GM12878 (cell line): ENCODE measurements around the gene UNC119. TPM values are rescaled to one million over a fixed set of nuclear protein-coding genes. Genes with fewer than 3 reads are reported as not detected.
A peak's percentile ranks its signal among the peaks of the same experiment; 100 is the strongest.

ENCODE experiments used
- ATAC-seq: fragments of 200-7000 bp; cut with Tn5 transposase; 3 replicates; pipeline ENCODE4 v1.9.1; 2020; ENCODE audit warnings: mild to moderate bottlenecking, moderate library complexity
- BruUV-seq: library from RNA; stranded (reverse); fragments of 400-500 nt; replicated peaks from 2 replicates; lab custom pipeline; 2021; lab: Mats Ljungman, UMichigan
- CTCF ChIA-PET: fragments of 300-600 bp; sonication (Branson Sonifier 250); formaldehyde crosslinking; extraction: SDS; loops from one replicate; lab custom pipeline; 2021; ENCODE audit warnings: inconsistent platforms; lab: Yijun Ruan, JAX
- POLR2A ChIA-PET: fragments of 350-600 bp; formaldehyde crosslinking; extraction: SDS; loops from one replicate; lab custom pipeline; 2021; ENCODE audit warnings: inconsistent platforms; lab: Charles Lee
- RAD21 ChIA-PET: fragments of 300-600 bp; sonication (Branson Sonifier 250); formaldehyde crosslinking; loops from one replicate; lab custom pipeline; 2023; ENCODE audit warnings: antibody characterized with exemption; ENCODE audit not compliant: unreplicated experiment; lab: Charles Lee
- SMC1A ChIA-PET: fragments of 300-600 bp; sonication (Branson Sonifier 250); formaldehyde crosslinking; loops from one replicate; lab custom pipeline; 2023; ENCODE audit not compliant: unreplicated experiment, uncharacterized antibody; lab: Charles Lee
- DNase-seq: peaks from one replicate; pipeline ENCODE4 v3.0.0-alpha.2; 2011; ENCODE audit warnings: low read depth, low spot score
- FAIRE-seq: peaks from 3 replicates; lab custom pipeline; 2011; peaks lifted over from hg19 to GRCh38; lab: Jason Lieb, UNC
- H2AFZ ChIP-seq: 2 replicates; pipeline ENCODE4 v1.6.0; 2011; ENCODE audit warnings: low read depth, low read length, control low read depth; ENCODE audit not compliant: control insufficient read depth
- H3K27ac ChIP-seq: 2 replicates; pipeline ENCODE4 v1.5.1; 2011; ENCODE audit warnings: control low read depth; ENCODE audit not compliant: control insufficient read depth, insufficient read depth
- H3K27me3 ChIP-seq, 2 experiments: replicated peaks in 1 of 2; 2 replicates each; pipeline versions ENCODE4 v1.6.0 to v1.6.1; 2011; ENCODE audit warnings: low read length in 1 of 2; ENCODE audit not compliant: control insufficient read depth in 2 of 2, insufficient read depth in 2 of 2
- H3K36me3 ChIP-seq, 2 experiments: 2 replicates each; pipeline ENCODE4 v1.5.1; 2011; ENCODE audit warnings: low read length in 1 of 2; ENCODE audit not compliant: control insufficient read depth in 2 of 2, insufficient read depth in 2 of 2
- H3K4me1 ChIP-seq: 2 replicates; pipeline ENCODE4 v1.6.1; 2011; ENCODE audit warnings: mild to moderate bottlenecking, low read length, moderate library complexity, mixed read lengths; ENCODE audit not compliant: control insufficient read depth, insufficient read depth
- H3K4me2 ChIP-seq: 2 replicates; pipeline ENCODE4 v1.6.0; 2011; ENCODE audit warnings: control low read depth; ENCODE audit not compliant: control insufficient read depth, insufficient read depth
- H3K4me3 ChIP-seq: fragments of 200-600 bp; sonication (generic); 2 replicates; pipeline ENCODE4 v1.5.1; 2016
- H3K79me2 ChIP-seq: 2 replicates; pipeline ENCODE4 v1.6.0; 2011; ENCODE audit warnings: low read length; ENCODE audit not compliant: control insufficient read depth, insufficient read depth
- H3K9ac ChIP-seq: 2 replicates; pipeline ENCODE4 v1.8.0; 2011; ENCODE audit warnings: low read length, control low read depth, mixed read lengths; ENCODE audit not compliant: control insufficient read depth, insufficient read depth
- H3K9me3 ChIP-seq: replicated peaks from 3 replicates; pipeline ENCODE4 v1.5.1; 2011; ENCODE audit warnings: mild to moderate bottlenecking, low read length; ENCODE audit not compliant: control insufficient read depth, insufficient read depth
- H4K20me1 ChIP-seq: 2 replicates; pipeline ENCODE4 v1.6.0; 2011; ENCODE audit not compliant: control insufficient read depth, insufficient read depth
- IKZF1 ChIP-seq: fragments of 450-650 bp; conservative IDR thresholded peaks from 2 replicates; pipeline ENCODE4 v1.6.1; 2017; ENCODE audit warnings: antibody characterized with exemption, mild to moderate bottlenecking
- RCOR1 ChIP-seq: conservative IDR thresholded peaks from 2 replicates; pipeline ENCODE4 v1.6.1; 2012; ENCODE audit warnings: low read depth, low read length, improper control_type of control experiment
- TCF3 ChIP-seq: IDR thresholded peaks from 2 replicates; pipeline ENCODE4 v1.6.1; 2012; ENCODE audit warnings: low read depth, mild to moderate bottlenecking, low read length, borderline replicate concordance; ENCODE audit not compliant: insufficient read depth
- WGBS: methylation state at CpG from one replicate; pipeline ENCODE4 v1.1.6; 2016; ENCODE audit warnings: low lambda C conversion rate; ENCODE audit not compliant: insufficient replicate concordance, insufficient coverage; ENCODE audit errors: missing lambda C conversion rate; 5-methylcytosine and 5-hydroxymethylcytosine counted together
- in situ Hi-C: fragments of 300-500 bp; cut with MboI; formaldehyde crosslinking; loops from 9 replicates; pipeline ENCODE4 v1.14.3; 2018; ENCODE audit warnings: mixed read lengths
- intact Hi-C: fragments of 100-400 bp; cut with micrococcal nuclease; formaldehyde crosslinking; loops from one replicate; pipeline ENCODE4 v1.14.2; 2022; ENCODE audit not compliant: unreplicated experiment
- polyA plus RNA-seq, 11 experiments: library from polyadenylated mRNA; depleted of rRNA in 4 of 11; unstranded in 6 of 11; stranded (reverse) in 5 of 11; fragments of >200 nt; fragmentation: Nextera tagmentation in 4 of 11; fragmentation: Illumina TruSeq in 1 of 11; extraction: Ambion mirVana in 4 of 11; extraction: Trizol in 1 of 11; gene quantifications; 1 replicate in 1 of 11; 2 replicates in 10 of 11; pipeline versions ENCODE4 v1.2.1 to v1.2.3, GENCODE V29; 2011 to 2016; ENCODE audit warnings: inconsistent platforms in 2 of 11, missing spikeins in 2 of 11, low read depth in 1 of 11
- total RNA-seq, 4 experiments: library from RNA; depleted of rRNA in 3 of 4; stranded (reverse); fragments of >200 nt in 3 of 4; fragmentation: Illumina TruSeq in 1 of 4; extraction: Trizol in 1 of 4; gene quantifications; 2 replicates each; pipeline versions ENCODE4 v1.2.1 to v1.2.3, GENCODE V29; 2013 to 2021
- TF ChIP-seq, protein P1 (sequence below), 3 experiments: IDR thresholded peaks in 2 of 3; conservative IDR thresholded peaks in 1 of 3; 2 replicates each; pipeline ENCODE4 v1.5.1; 2011; ENCODE audit warnings: low read depth in 3 of 3, low read length in 3 of 3, mild to moderate bottlenecking in 3 of 3, control low read depth in 2 of 3, moderate library complexity in 2 of 3, inconsistent platforms in 1 of 3, mixed read lengths in 1 of 3; ENCODE audit not compliant: control insufficient read depth in 2 of 3, insufficient read depth in 1 of 3; ENCODE audit errors: extremely low read depth in 1 of 3

The UNC119 gene
- total and polyA plus RNA-seq, 10 of the 15 experiments (the other 5 are each of a cell fraction or from before 2014, with no cell fraction given) = 2.7 to 436 (median 57.8) TPM

DNA sequence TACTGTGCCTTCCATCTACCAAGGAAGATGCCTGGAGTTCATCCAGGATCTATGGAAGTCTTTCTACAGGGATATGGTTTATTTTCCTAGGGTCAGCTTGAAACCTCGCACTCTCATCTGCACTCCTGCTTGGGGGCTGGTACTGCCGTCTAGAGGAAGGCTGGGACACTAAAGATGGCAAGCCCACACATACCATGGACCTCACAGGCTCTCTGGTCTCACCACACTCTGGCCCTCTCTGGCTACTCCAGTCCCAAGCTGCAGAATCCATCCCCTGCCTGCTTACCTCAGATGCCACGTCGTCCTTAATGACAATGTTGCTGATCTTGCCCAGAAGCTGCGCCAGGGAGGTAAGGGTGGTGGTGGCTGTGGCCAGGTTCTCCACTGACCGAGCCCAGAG, 2.1 kb upstream of the UNC119 start:
- peaks cover 12% of the 10 kb centered on the region for H3K4me1 ChIP-seq
- POLR2A ChIA-PET = interaction anchor here (1.5 to 9.1 kb wide), 2 partner anchors 15 to 22 kb away, joined by 3 to 148 read pairs; partner anchors contain the start of genes ALDOC and PIGS
- SMC1A ChIA-PET = interaction anchor here (0.7 to 1.0 kb wide), 2 partner anchors 16 to 54 kb away, joined by 3 read pairs; partner anchors contain the start of gene PIGS
- in situ Hi-C loops (loop anchor here (25.0 kb wide), 1 partner anchor 1067 kb away; no protein-coding TSS in a partner anchor), intact Hi-C loops (loop anchor here (10.0 kb wide), 1 partner anchor 160 kb away; the partner anchor contains the start of genes PROCA1, RAB34 and RPL23A)
- RAD21 ChIA-PET = interaction anchor here (8.3 kb wide), 1 partner anchor 15 kb away, joined by 102 read pairs; the partner anchor contains the start of gene PIGS
- CTCF ChIA-PET = interaction anchor here (0.6 to 0.7 kb wide), 2 partner anchors 11 to 14 kb away, joined by 3 to 4 read pairs; no protein-coding TSS in a partner anchor
- H3K4me3 ChIP-seq = no peak overlapping the region
- BruUV-seq = no TSS peak
- TF ChIP-seq, protein P1, sequence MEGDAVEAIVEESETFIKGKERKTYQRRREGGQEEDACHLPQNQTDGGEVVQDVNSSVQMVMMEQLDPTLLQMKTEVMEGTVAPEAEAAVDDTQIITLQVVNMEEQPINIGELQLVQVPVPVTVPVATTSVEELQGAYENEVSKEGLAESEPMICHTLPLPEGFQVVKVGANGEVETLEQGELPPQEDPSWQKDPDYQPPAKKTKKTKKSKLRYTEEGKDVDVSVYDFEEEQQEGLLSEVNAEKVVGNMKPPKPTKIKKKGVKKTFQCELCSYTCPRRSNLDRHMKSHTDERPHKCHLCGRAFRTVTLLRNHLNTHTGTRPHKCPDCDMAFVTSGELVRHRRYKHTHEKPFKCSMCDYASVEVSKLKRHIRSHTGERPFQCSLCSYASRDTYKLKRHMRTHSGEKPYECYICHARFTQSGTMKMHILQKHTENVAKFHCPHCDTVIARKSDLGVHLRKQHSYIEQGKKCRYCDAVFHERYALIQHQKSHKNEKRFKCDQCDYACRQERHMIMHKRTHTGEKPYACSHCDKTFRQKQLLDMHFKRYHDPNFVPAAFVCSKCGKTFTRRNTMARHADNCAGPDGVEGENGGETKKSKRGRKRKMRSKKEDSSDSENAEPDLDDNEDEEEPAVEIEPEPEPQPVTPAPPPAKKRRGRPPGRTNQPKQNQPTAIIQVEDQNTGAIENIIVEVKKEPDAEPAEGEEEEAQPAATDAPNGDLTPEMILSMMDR (IDR thresholded peaks at IDR 0.05 in 2 of 3, conservative IDR thresholded peaks at IDR 0.05 in 1 of 3; ENCODE audit: control insufficient read depth in 2 of 3, extremely low read depth in 1 of 3, insufficient read depth in 1 of 3, low read depth in 3 of 3, low read length in 3 of 3) = peak in 2 of 3 experiments; percentile 30 to 32; a peak in 4 of 6 replicates
- TF ChIP-seq TCF3 (no peak), IKZF1 (no peak), RCOR1 (no peak)
- DNase-seq (no peak), ATAC-seq (no peak), FAIRE-seq (no peak)
- no peak overlapping the region for H3K9ac ChIP-seq
- no peaks in the 10 kb centered on the region for H3K9me3 ChIP-seq
- 83% methylated on average over 6 of the region's 6 CpGs for WGBS
- H3K27me3 ChIP-seq = no peaks in the 10 kb centered on the region
- H3K36me3 ChIP-seq = peaks cover 25 to 33% of the 10 kb centered on the region in 2 experiments
- H3K4me2 ChIP-seq = no peak overlapping the region
- no peaks in the 10 kb centered on the region for H4K20me1 ChIP-seq
- H3K27ac ChIP-seq = no peak overlapping the region
- no peak overlapping the region for H2AFZ ChIP-seq
- H3K79me2 ChIP-seq = peaks cover 27% of the 10 kb centered on the region
